Esophagus mucosa (tissue), 1 donor: Measurements from ENCODE around the gene C4BPA. TPM values are rescaled to one million over a fixed set of nuclear protein-coding genes. Genes with fewer than 3 reads are reported as not detected.

Source experiments
- ATAC-seq: fragments of 200-7000 bp; cut with Tn5 transposase; one replicate; pipeline ENCODE4 v1.9.1; 2020
- total RNA-seq: library from RNA; stranded (reverse); gene quantifications from one replicate; pipeline ENCODE4 v1.2.4, GENCODE V29; 2023
- donor health status: DM: yes; HTN: yes; CAD: no.

C4BPA gene
- 0.24 TPM for total RNA-seq

GRCh38 chr1:207103892-207104373 is at the start of gene C4BPA:
Gene C4BPA, plus strand, starts transcription at chr1:207104233. Its CDS starts 8,793 bp downstream, at chr1:207113026.
- no peak for ATAC-seq

GRCh38 chr1:207054491-207054890 is 49.5 kb upstream of the C4BPA start:
- ATAC-seq = no peak

GRCh38 chr1:207055386-207056001 is 48.5 kb upstream of the C4BPA start:
- ATAC-seq = no peak

GRCh38 chr1:207056673-207057072 is 47.4 kb upstream of the C4BPA start:
- no peak for ATAC-seq

GRCh38 chr1:207058252-207058651 is 45.8 kb upstream of the C4BPA start:
- no peak for ATAC-seq

GRCh38 chr1:207058878-207059867 is 44.9 kb upstream of the C4BPA start:
- ATAC-seq = no peak

GRCh38 chr1:207059881-207060280 is 44.2 kb upstream of the C4BPA start:
- no peak for ATAC-seq

GRCh38 chr1:207060596-207060995 is 43.4 kb upstream of the C4BPA start:
- no peak for ATAC-seq

- no peak for ATAC-seq
These were observed 42.0 kb upstream of the C4BPA start for GRCh38 chr1:207062058-207062457.

- ATAC-seq = no peak
These were observed 41.0 kb upstream of the C4BPA start for GRCh38 chr1:207063014-207063413.

- no peak for ATAC-seq
These were observed 39.5 kb upstream of the C4BPA start for GRCh38 chr1:207064561-207064960.

GRCh38 chr1:207067185-207067584 is 36.8 kb upstream of the C4BPA start:
- ATAC-seq = no peak

- no peak for ATAC-seq
These were observed 36.4 kb upstream of the C4BPA start for GRCh38 chr1:207067665-207068064.

- no peak for ATAC-seq
These were observed 35.0 kb upstream of the C4BPA start for GRCh38 chr1:207069061-207069460.

- ATAC-seq = no peak
These were observed 34.1 kb upstream of the C4BPA start for GRCh38 chr1:207069858-207070506.

GRCh38 chr1:207070811-207071210 is 33.2 kb upstream of the C4BPA start:
- no peak for ATAC-seq

- no peak for ATAC-seq
These were observed 32.6 kb upstream of the C4BPA start for GRCh38 chr1:207071426-207071825.

GRCh38 chr1:207072233-207072632 is 31.8 kb upstream of the C4BPA start:
- ATAC-seq = no peak

- peak; percentile 70 for ATAC-seq
These were observed 29.9 kb upstream of the C4BPA start for GRCh38 chr1:207073906-207074820.

- no peak for ATAC-seq
These were observed 27.7 kb upstream of the C4BPA start for GRCh38 chr1:207076181-207076955.

GRCh38 chr1:207077012-207077411 is 27.0 kb upstream of the C4BPA start:
- no peak for ATAC-seq
